Measurements from ENCODE around the gene BET1L.
"Not testable (repeated sequence)": the region's sequence is repeated elsewhere in the genome, so short reads cannot be mapped to it uniquely, and the experiment has no call there.

Gene BET1L

DNA sequence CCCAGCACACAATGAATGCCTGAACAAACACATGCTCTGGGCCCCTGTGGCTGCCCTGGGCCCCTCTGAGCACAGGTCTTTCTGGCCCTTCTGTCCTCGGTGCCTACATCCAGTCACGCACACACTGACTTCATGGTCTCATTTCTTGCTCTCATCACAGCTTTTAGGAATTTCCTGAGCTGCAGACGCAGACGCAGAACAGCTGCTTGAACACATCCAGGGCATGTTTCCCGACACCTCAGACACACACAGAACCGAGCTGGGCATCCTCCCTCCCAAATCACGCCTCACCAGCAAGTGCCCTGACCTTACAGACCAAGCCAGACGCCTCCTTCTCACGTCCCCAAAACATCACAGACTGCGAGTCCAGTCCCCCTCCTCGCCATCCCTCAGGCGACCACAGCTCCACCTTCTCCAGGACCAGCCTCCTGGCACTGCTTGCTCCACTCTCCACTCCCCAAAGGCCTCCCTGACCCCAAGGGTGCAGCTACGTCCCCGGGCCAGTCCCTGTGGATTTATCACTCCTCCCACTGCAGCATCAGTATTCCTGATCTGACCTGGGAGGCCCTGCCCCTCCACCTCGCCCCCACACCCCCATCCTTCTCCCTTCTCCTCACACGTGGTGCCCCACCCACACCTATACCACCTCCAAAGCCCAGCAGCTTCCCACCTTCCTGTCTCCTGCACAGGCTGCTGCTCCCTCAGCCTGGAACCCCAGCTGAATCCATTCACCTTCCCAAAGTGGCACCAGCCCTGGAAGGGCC lies 16.0 kb upstream of the BET1L start:
- no peak overlapping the region for H3K4me3 ChIP-seq (ENCODE audit: low read depth, low read length)
- TF ChIP-seq, protein P1, sequence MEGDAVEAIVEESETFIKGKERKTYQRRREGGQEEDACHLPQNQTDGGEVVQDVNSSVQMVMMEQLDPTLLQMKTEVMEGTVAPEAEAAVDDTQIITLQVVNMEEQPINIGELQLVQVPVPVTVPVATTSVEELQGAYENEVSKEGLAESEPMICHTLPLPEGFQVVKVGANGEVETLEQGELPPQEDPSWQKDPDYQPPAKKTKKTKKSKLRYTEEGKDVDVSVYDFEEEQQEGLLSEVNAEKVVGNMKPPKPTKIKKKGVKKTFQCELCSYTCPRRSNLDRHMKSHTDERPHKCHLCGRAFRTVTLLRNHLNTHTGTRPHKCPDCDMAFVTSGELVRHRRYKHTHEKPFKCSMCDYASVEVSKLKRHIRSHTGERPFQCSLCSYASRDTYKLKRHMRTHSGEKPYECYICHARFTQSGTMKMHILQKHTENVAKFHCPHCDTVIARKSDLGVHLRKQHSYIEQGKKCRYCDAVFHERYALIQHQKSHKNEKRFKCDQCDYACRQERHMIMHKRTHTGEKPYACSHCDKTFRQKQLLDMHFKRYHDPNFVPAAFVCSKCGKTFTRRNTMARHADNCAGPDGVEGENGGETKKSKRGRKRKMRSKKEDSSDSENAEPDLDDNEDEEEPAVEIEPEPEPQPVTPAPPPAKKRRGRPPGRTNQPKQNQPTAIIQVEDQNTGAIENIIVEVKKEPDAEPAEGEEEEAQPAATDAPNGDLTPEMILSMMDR (IDR thresholded peaks at IDR 0.05; ENCODE audit: low read depth, low read length, missing control alignments) = no peak
- DNase-seq (ENCODE audit: low read depth) = no peak
- in situ Hi-C loops (cut with HindIII; ENCODE audit: low sequenced_read_pairs) = no loop called here

DNA sequence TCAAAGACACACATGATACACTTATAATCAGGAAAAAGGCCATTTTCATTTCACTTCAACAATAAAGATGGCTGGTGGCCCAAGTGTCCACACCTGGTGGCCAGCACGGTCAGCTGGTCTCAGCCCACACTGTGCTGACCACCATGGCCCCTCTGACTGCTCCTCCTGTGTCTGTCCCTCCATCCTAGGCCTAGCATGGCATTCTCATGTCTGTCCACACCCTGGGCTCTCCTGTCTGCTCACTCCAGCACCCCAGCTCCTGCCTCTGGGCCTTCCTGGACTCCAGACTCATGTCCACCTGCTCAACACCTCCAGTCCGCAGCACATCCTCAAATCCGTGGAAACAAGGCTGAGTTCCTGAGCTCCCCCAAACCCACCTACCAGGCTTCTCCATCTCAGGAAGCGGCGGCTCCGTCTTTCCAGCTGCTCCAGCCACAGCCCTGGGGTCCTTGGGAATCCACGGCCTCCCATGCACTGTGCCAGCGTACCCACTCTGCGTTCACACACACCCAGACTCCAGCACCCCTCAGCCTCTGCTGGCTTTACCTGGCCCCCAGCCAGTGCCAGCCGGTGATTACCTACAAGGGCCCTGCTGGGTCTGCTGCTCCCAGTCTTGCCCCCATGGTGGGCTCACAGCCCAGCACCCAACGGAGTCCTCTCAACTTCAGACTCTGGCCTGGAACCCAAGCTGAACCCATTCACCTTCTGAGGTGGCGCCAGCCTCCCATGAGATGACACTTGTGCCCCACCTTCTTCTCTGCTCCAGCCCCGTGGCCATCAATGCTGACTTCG lies 15.0 kb upstream of the BET1L start:
- TF ChIP-seq, protein P1 (IDR thresholded peaks at IDR 0.05; ENCODE audit: low read depth, low read length, missing control alignments) = no peak
- no peak for DNase-seq (ENCODE audit: low read depth)
- in situ Hi-C loops (cut with HindIII; ENCODE audit: low sequenced_read_pairs) = no loop called here

DNA sequence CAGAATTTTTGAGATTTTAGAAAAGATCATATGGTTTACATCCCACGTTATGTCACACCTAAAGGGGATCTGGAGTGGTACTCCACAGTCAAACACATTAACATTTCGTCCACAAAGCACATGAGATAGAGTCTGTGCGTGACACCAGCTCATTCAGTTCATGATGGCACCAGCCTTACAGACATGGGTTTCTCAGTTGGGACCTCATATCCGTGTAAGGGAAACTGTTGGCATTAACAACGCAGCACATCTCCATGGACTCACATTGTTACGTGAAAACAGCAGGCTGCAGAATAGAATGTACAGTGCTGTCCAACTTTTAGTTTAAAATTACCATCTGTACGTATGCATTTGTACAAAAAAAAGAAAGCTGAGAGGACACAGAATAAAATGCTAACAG lies 14.3 kb upstream of the BET1L start:
- TF ChIP-seq, protein P1 (IDR thresholded peaks at IDR 0.05; ENCODE audit: low read depth, low read length, missing control alignments) = no peak
- in situ Hi-C loops (cut with HindIII; ENCODE audit: low sequenced_read_pairs) = no loop called here
- DNase-seq (ENCODE audit: low read depth) = no peak
- no peak overlapping the region for H3K4me3 ChIP-seq (ENCODE audit: low read depth, low read length)

More for the DNA sequence above, 15.0 kb upstream of the BET1L start:
- H3K4me3 ChIP-seq (ENCODE audit: low read depth, low read length) = no peak overlapping the region

DNA sequence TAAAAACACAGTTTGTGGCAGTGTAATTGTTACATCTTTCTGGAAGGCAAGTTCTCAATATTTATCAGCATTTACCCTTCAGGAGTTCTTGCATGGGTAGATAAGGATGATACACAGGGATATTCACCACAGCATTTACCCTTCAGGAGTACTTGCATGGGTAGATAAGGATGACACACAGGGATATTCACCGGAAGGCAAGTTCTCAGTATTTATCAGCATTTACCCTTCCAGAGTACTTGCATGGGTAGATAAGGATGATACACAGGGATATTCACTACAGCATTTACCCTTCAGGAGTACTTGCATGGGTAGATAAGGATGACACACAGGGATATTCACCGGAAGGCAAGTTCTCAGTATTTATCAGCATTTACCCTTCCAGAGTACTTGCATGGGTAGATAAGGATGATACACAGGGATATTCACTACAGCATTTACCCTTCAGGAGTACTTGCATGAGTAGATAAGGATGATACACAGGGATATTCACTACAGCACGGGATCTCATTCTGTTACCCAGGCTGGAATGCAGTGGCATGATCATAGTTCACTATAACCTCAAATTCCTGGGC lies 13.5 kb upstream of the BET1L start:
- DNase-seq (ENCODE audit: low read depth); H3K4me3 ChIP-seq (ENCODE audit: low read depth, low read length); in situ Hi-C loops (cut with HindIII; ENCODE audit: low sequenced_read_pairs): not testable (repeated sequence)

DNA sequence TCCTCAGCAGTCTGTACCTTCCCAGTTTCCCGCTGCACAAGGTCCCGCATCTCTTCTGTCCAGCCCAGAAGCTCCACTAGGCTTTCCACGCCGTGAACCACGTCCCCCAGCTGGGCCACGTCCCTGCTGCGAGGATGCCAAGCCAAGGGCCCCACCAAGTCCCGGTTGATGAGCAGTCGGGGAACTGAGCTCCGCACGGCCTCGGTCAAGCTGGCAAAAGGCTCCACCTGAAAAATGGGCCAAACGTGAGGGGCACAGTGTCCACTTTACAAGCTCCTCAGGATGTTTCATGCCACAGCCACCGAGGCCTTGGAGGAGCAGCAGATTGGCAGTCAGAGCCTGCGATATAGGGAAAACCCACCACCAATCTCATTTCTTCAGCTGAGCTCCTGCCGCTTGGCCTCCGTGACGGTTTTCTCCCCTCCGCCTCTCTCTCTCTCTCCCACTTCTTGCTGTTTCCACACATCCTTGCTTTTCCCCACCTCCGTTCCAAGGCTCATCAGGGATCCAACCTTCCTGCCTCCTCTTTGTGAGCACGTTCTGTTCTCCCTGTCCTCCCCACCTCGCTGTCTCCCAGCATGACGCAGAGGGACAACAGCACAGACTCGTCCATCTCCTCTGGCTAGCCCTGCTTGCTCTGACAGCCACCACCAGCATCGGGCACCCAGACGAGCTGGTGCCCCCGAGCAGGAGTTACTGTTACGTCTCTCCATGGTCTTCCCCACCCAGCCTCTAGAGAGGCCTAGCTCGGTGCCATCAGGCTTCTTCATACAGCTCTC lies 11.8 kb upstream of the BET1L start:
- no peak overlapping the region for H3K4me3 ChIP-seq (ENCODE audit: low read depth, low read length)
- DNase-seq (ENCODE audit: low read depth) = no peak
- TF ChIP-seq, protein P1 (IDR thresholded peaks at IDR 0.05; ENCODE audit: low read depth, low read length, missing control alignments) = no peak
- in situ Hi-C loops (cut with HindIII; ENCODE audit: low sequenced_read_pairs) = no loop called here

DNA sequence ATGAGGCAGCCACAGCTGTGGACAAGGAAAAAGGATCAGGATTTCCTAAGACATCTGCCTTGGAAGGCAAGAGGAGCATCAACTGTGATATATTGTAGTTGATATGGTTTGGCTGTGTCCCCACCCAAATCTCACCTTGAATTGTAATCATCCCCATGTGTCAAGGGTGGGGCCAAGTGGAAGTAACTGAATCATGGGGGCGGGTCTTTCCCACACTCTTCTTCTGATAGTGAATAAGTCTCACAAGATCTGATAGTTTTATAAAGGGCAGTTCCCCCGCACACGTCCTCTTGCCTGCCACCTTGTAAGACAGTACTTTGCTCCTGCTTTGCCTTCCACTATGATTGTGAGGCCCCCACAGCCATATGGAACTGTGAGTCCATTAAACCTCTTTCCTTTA lies 10.5 kb upstream of the BET1L start:
- H3K4me3 ChIP-seq (ENCODE audit: low read depth, low read length) = no peak overlapping the region
- DNase-seq (ENCODE audit: low read depth) = no peak
- TF ChIP-seq, protein P1 (IDR thresholded peaks at IDR 0.05; ENCODE audit: low read depth, low read length, missing control alignments) = no peak
- in situ Hi-C loops (cut with HindIII; ENCODE audit: low sequenced_read_pairs) = no loop called here

All from astrocyte of the cerebellum (primary cell).